RWPE1 (cell line): ENCODE measurements around the gene WDR7.

ENCODE experiments used
- CTCF ChIA-PET: fragments of 350-600 bp; sonication (Branson Sonifier 250); formaldehyde crosslinking; extraction: SDS; loops from one replicate; lab custom pipeline; 2021; lab: Yijun Ruan, JAX
- POLR2A ChIA-PET: fragments of 400-600 bp; formaldehyde crosslinking; extraction: SDS; loops from one replicate; lab custom pipeline; 2020; ENCODE audit warnings: antibody characterized with exemption; ENCODE audit not compliant: low non-redundant PET; lab: Yijun Ruan, JAX
- DNase-seq: peaks from one replicate; pipeline ENCODE4 v3.0.0; 2012; ENCODE audit warnings: low spot score
- H3K27ac ChIP-seq: fragments of 450-650 bp; 2 replicates; pipeline ENCODE4 v1.5.1; 2017
- CTCF ChIP-seq: fragments of 450-650 bp; conservative IDR thresholded peaks from 2 replicates; pipeline ENCODE4 v1.5.1; 2017; ENCODE audit warnings: low read depth, mild to moderate bottlenecking

Gene WDR7

GRCh38 chr18:57085371-57085770 lies 434.2 kb downstream of the WDR7 start:
- POLR2A ChIA-PET: no interaction called here
- no peak for DNase-seq
- CTCF ChIA-PET: no interaction called here
- H3K27ac ChIP-seq: no peak overlapping the region
- no peak for TF ChIP-seq CTCF

GRCh38 chr18:57086163-57086562 lies 435.0 kb downstream of the WDR7 start:
- no peak overlapping the region for H3K27ac ChIP-seq
- ChIA-PET CTCF (no interaction called here), POLR2A (no interaction called here)
- DNase-seq: no peak
- no peak for TF ChIP-seq CTCF
